ENCODE results near the gene DACH1.

GRCh38 chr13:71685072-71685471, 181.9 kb downstream of the DACH1 start:
- TF ChIP-seq CTCF (IDR thresholded peaks at IDR 0.05) (no peak), POLR2A (IDR thresholded peaks at IDR 0.05) (no peak)

Data from uterus (tissue), 2 donors.